HG03280 (cell line): Measurements from ENCODE around the gene PCDHGA9.
"Not testable (repeated sequence)": the region's sequence is repeated elsewhere in the genome, so short reads cannot be mapped to it uniquely, and the experiment has no call there.

ENCODE experiments used
- ATAC-seq: cut with Tn5 transposase; IDR thresholded peaks from one replicate; pipeline ENCODE4 v1.9.1; 2021; ENCODE audit warnings: mild to moderate bottlenecking, moderate library complexity; ENCODE audit not compliant: unreplicated experiment

PCDHGA9 gene

GRCh38 chr5:141402553-141403243, at the start of gene PCDHGA9:
Gene PCDHGA9, plus strand, starts transcription at chr5:141402778. Its CDS starts 175 bp downstream, at chr5:141402953.
- no peak for ATAC-seq

- no peak for ATAC-seq
Observed at GRCh38 chr5:141354900-141355469, 47.6 kb upstream of the PCDHGA9 start, which contains the start of gene PCDHGA4. Gene PCDHGA4, plus strand, starts transcription at chr5:141355021. Its CDS starts 87 bp downstream, at chr5:141355108.

- no peak for ATAC-seq
Observed at GRCh38 chr5:141355641-141356040, 46.9 kb upstream of the PCDHGA9 start.

GRCh38 chr5:141356133-141356532, 46.4 kb upstream of the PCDHGA9 start:
- no peak for ATAC-seq

- no peak for ATAC-seq
Observed at GRCh38 chr5:141356950-141357349, 45.6 kb upstream of the PCDHGA9 start.

GRCh38 chr5:141359790-141360426, 42.7 kb upstream of the PCDHGA9 start, which contains the start of gene PCDHGB2:
Gene PCDHGB2, plus strand, starts transcription at chr5:141359994. Its CDS starts 142 bp downstream, at chr5:141360136.
- ATAC-seq, result peak; percentile 69

GRCh38 chr5:141360685-141361084, 41.9 kb upstream of the PCDHGA9 start:
- ATAC-seq, result no peak

DNA sequence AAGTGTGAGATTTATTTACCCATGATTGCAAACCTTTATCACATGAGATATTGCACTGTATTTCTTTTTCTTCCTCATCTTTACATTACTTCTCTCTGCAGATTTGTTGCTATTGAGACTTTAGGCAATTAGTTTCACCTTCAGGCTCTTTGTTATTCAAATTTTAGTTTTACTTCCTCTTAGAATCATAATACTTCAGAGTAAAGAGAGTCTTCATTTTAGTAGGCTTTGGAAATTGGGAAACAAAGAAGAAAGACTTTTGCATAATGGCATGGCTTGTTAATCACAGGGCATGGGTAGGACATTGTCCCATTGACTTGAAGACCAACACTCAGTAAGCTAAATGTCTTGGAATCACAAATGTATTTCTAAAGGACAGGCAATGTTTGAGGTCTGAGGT, 39.9 kb upstream of the PCDHGA9 start:
- no peak for ATAC-seq

DNA sequence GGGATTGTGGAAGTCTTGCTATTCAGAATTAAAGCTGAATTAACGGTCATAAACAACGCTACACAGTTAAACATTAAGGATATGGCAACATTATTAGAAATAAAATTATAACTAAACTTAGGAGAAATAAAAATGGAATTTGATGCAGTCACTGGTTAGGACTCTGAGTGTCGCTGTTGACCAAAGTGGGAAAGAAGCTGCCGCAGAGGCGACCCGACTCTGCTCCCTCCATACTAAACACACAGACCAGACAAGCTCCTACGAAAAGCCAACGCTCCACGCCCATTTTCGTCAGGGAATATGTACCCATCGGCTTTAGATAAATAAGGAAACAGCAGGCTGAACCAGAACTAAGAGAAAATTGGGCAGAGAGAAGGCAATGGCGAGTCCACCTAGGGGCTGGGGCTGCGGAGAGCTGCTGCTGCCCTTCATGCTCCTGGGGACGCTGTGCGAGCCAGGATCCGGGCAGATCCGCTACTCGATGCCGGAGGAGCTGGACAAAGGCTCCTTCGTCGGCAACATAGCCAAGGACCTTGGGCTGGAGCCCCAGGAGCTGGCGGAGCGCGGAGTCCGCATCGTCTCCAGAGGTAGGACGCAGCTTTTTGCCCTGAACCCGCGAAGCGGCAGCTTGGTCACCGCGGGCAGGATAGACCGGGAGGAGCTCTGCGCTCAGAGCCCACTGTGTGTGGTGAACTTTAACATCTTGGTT, 38.5 kb upstream of the PCDHGA9 start, which contains the start of gene PCDHGA5:
TSS of gene PCDHGA5 (plus strand) at position 211 of the 709 bp plus-strand sequence. CDS start at position 380, 169 bp downstream.
- no peak for ATAC-seq

- ATAC-seq, result no peak
Observed at GRCh38 chr5:141366016-141366896, 36.3 kb upstream of the PCDHGA9 start.

GRCh38 chr5:141369994-141370848, 32.4 kb upstream of the PCDHGA9 start, which contains the start of gene PCDHGB3:
Gene PCDHGB3, plus strand, starts transcription at chr5:141370242. Its CDS starts 153 bp downstream, at chr5:141370395.
- ATAC-seq, result no peak

DNA sequence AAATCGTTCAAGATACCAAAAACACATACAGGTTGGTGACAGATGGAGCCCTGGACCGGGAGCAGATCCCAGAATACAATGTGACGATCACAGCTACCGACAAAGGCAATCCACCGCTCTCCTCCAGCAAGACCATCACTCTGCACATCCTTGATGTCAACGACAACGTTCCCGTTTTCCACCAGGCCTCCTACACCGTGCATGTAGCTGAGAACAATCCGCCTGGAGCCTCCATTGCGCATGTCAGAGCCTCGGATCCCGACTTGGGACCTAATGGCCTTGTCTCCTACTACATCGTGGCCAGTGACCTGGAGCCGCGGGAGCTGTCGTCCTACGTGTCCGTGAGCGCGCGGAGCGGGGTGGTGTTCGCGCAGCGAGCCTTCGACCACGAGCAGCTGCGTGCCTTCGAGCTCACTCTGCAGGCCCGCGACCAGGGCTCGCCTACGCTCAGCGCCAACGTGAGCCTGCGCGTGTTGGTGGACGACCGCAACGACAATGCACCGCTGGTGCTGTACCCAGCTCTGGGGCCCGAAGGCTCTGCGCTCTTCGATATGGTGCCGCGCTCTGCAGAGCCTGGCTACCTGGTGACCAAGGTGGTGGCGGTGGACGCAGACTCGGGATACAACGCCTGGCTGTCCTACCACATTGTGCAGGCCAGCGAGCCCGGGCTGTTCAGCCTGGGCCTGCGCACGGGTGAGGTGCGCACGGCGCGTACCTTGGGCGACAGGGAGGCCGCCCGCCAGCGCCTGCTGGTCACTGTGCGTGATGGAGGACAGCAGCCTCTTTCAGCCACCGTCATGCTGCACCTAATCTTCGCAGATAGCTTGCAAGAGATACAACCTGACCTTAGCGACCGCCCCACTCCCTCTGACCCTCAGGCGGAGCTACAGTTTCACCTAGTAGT, 30.8 kb upstream of the PCDHGA9 start:
- ATAC-seq, result no peak

DNA sequence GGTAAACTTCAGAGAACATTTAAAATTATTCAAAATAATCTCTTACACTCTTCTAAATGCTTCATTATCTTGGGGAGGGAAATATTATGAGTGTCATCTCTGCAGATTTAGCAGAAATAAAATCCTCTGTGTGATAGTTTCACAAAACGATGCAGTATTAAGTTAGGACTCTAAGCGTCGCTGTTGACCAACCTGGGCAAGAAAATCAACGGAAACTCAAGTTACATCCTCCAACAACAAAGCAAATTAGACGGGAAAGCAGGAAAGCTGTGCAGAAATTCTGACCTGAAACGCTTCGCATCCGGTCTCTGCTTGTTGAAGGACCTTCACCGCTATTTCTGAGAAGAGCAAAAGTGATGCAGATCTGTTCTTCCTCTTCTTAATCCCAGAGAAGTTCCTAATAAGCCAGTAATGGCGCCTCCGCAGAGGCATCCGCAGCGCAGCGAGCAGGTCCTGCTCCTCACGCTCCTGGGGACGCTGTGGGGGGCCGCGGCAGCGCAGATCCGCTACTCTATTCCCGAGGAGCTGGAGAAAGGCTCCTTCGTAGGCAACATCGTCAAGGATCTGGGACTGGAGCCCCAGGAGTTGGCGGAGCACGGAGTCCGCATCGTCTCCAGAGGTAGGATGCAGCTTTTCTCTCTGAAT, 28.8 kb upstream of the PCDHGA9 start, which contains the start of gene PCDHGA6:
TSS of gene PCDHGA6 (plus strand) at position 219 of the 645 bp plus-strand sequence. CDS start at position 412, 193 bp downstream.
- ATAC-seq, result no peak

DNA sequence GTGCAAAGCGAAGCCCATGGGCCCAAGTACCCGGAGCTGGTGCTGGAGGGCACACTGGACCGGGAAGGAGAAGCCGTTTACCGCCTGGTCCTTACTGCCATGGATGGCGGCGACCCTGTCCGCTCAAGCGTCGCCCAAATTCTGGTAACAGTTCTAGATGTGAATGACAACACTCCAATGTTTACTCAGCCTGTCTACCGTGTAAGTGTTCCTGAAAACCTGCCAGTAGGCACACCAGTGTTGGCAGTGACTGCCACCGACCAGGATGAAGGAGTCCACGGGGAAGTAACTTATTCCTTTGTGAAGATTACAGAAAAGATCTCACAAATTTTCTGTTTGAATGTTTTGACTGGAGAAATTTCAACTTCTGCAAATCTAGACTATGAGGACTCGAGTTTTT, 28.0 kb upstream of the PCDHGA9 start:
- no peak for ATAC-seq

- not testable (repeated sequence) for ATAC-seq
Observed at GRCh38 chr5:141375444-141376155, 27.0 kb upstream of the PCDHGA9 start.

GRCh38 chr5:141382469-141383294, 19.9 kb upstream of the PCDHGA9 start, which contains the start of gene PCDHGA7:
Gene PCDHGA7, plus strand, starts transcription at chr5:141382742. Its CDS starts 158 bp downstream, at chr5:141382900.
- no peak for ATAC-seq
